IMR-90 (cell line): ENCODE results near the gene APOL2. TPM values are rescaled to one million over a fixed set of nuclear protein-coding genes. Genes with fewer than 3 reads are reported as not detected.

Source experiments
- ATAC-seq: fragments of 200-7000 bp; cut with Tn5 transposase; 2 replicates; pipeline ENCODE4 v1.9.1; 2020; ENCODE audit warnings: low read depth, mild to moderate bottlenecking, moderate library complexity
- BruUV-seq: library from RNA; stranded (reverse); fragments of 400-500 nt; replicated peaks from 2 replicates; lab custom pipeline; 2021; lab: Mats Ljungman, UMichigan
- CTCF ChIA-PET: fragments of 300-600 bp; formaldehyde crosslinking; extraction: SDS; loops from one replicate; lab custom pipeline; 2021; ENCODE audit warnings: antibody characterized with exemption; lab: Yijun Ruan, JAX
- POLR2A ChIA-PET: fragments of 300-600 bp; sonication (Branson Sonifier 250); formaldehyde crosslinking; loops from one replicate; lab custom pipeline; 2022; ENCODE audit warnings: antibody characterized with exemption; ENCODE audit not compliant: unreplicated experiment; lab: Charles Lee
- DNase-seq: peaks from one replicate; pipeline ENCODE4 v3.0.0; 2013
- H2AFZ ChIP-seq: replicated peaks from 2 replicates; pipeline ENCODE3; 2013; ENCODE audit warnings: low read length, mild to moderate bottlenecking; ENCODE audit not compliant: poor library complexity
- H2AK5ac ChIP-seq: 2 replicates; pipeline ENCODE4 v1.6.1; 2013; ENCODE audit warnings: low read depth, low read length, inconsistent platforms
- H2AK9ac ChIP-seq: replicated peaks from 2 replicates; pipeline ENCODE3; 2013; ENCODE audit warnings: mild to moderate bottlenecking, low read depth, low read length, moderate library complexity; ENCODE audit not compliant: poor library complexity
- H2BK120ac ChIP-seq: 2 replicates; pipeline ENCODE4 v1.6.1; 2013; ENCODE audit warnings: low read depth, low read length, inconsistent platforms
- H2BK15ac ChIP-seq: 3 replicates; pipeline ENCODE4 v1.6.1; 2013; ENCODE audit warnings: low read depth, low read length, inconsistent platforms
- H2BK20ac ChIP-seq: 2 replicates; pipeline ENCODE4 v1.6.1; 2013; ENCODE audit warnings: low read depth, mild to moderate bottlenecking, inconsistent platforms, low read length, moderate library complexity
- H2BK5ac ChIP-seq: 2 replicates; pipeline ENCODE4 v1.6.1; 2013; ENCODE audit warnings: mild to moderate bottlenecking, low read depth, low read length, inconsistent platforms; ENCODE audit not compliant: poor library complexity, severe bottlenecking
- H3K14ac ChIP-seq: replicated peaks from 2 replicates; pipeline ENCODE4 v1.6.1; 2013; ENCODE audit warnings: low read depth, low read length, inconsistent platforms
- H3K18ac ChIP-seq: 2 replicates; pipeline ENCODE4 v1.6.1; 2013; ENCODE audit warnings: low read depth, low read length, control low read depth
- H3K23ac ChIP-seq: 2 replicates; pipeline ENCODE4 v1.6.1; 2013; ENCODE audit warnings: low read depth, low read length, inconsistent platforms
- H3K27ac ChIP-seq: 2 replicates; pipeline ENCODE4 v1.5.1; 2013; ENCODE audit warnings: mild to moderate bottlenecking, control low read depth, low read length; ENCODE audit not compliant: insufficient read depth
- H3K27me3 ChIP-seq: 2 replicates; pipeline ENCODE4 v1.6.1; 2013; ENCODE audit warnings: low read length; ENCODE audit not compliant: control insufficient read depth, insufficient read depth
- H3K36me3 ChIP-seq: 2 replicates; pipeline ENCODE4 v1.6.1; 2013; ENCODE audit warnings: low read length, mixed read lengths; ENCODE audit not compliant: control insufficient read depth, insufficient read depth
- H3K4ac ChIP-seq: 2 replicates; pipeline ENCODE4 v1.6.1; 2013; ENCODE audit warnings: low read depth, low read length, inconsistent platforms
- H3K4me1 ChIP-seq: 2 replicates; pipeline ENCODE4 v1.6.1; 2013; ENCODE audit warnings: low read length, mixed read lengths; ENCODE audit not compliant: control insufficient read depth, insufficient read depth
- H3K4me2 ChIP-seq: 2 replicates; pipeline ENCODE4 v1.6.1; 2013; ENCODE audit warnings: low read depth, mild to moderate bottlenecking, control low read depth, low read length, moderate library complexity
- H3K4me3 ChIP-seq: 2 replicates; pipeline ENCODE4 v1.5.1; 2013; ENCODE audit warnings: low read depth, mild to moderate bottlenecking, control low read depth, low read length, moderate library complexity; ENCODE audit not compliant: insufficient read depth
- H3K56ac ChIP-seq: 2 replicates; pipeline ENCODE4 v1.6.1; 2013; ENCODE audit warnings: low read length, inconsistent platforms; ENCODE audit not compliant: insufficient read depth; ENCODE audit errors: extremely low read depth
- H3K79me1 ChIP-seq, 2 experiments: 2 replicates each; pipeline ENCODE4 v1.6.1; 2013; ENCODE audit warnings: low read length in 2 of 2, inconsistent platforms in 1 of 2, low read depth in 1 of 2
- H3K9ac ChIP-seq: 2 replicates; pipeline ENCODE4 v1.6.1; 2013; ENCODE audit warnings: low read depth, low read length, control low read depth
- H3K9me1 ChIP-seq: 2 replicates; pipeline ENCODE4 v1.6.1; 2013; ENCODE audit warnings: low read length, inconsistent platforms; ENCODE audit not compliant: insufficient read depth
- H3K9me3 ChIP-seq: 2 replicates; pipeline ENCODE4 v1.6.1; 2013; ENCODE audit warnings: low read length; ENCODE audit not compliant: control insufficient read depth, insufficient read depth
- H4K20me1 ChIP-seq: 2 replicates; pipeline ENCODE4 v1.6.1; 2013; ENCODE audit warnings: low read length, inconsistent platforms; ENCODE audit not compliant: insufficient read depth
- H4K5ac ChIP-seq: 2 replicates; pipeline ENCODE4 v1.6.1; 2013; ENCODE audit warnings: mild to moderate bottlenecking, low read depth, low read length, control low read depth
- H4K8ac ChIP-seq, 2 experiments: 2 replicates each; pipeline ENCODE4 v1.6.1; 2013; ENCODE audit warnings: low read depth in 2 of 2, low read length in 2 of 2, control low read depth in 1 of 2, inconsistent platforms in 1 of 2
- H4K91ac ChIP-seq: 2 replicates; pipeline ENCODE4 v1.6.1; 2013; ENCODE audit warnings: low read depth, low read length, inconsistent platforms; ENCODE audit not compliant: insufficient read depth
- BHLHE40 ChIP-seq: fragments of 150-350 bp; IDR thresholded peaks from 2 replicates; pipeline ENCODE4 v1.6.1; 2016; ENCODE audit warnings: mild to moderate bottlenecking, low read depth, low read length
- CEBPB ChIP-seq: IDR thresholded peaks from 2 replicates; pipeline ENCODE4 v1.6.1; 2012; ENCODE audit warnings: low read depth, low read length, improper control_type of control experiment
- CHD1 ChIP-seq: IDR thresholded peaks from 2 replicates; pipeline ENCODE4 v1.6.1; 2012; ENCODE audit warnings: low read depth, low read length, improper control_type of control experiment
- CTCF ChIP-seq: conservative IDR thresholded peaks from 2 replicates; pipeline ENCODE4 v1.5.1; 2012; ENCODE audit warnings: mild to moderate bottlenecking, low read depth, low read length, improper control_type of control experiment
- ELK1 ChIP-seq: fragments of 150-350 bp; IDR thresholded peaks from 2 replicates; pipeline ENCODE4 v1.6.1; 2016; ENCODE audit warnings: low read depth, mild to moderate bottlenecking, low read length, moderate library complexity, borderline replicate concordance
- MAFK ChIP-seq: IDR thresholded peaks from 2 replicates; pipeline ENCODE4 v1.6.1; 2012; ENCODE audit warnings: low read depth, low read length, improper control_type of control experiment
- MAZ ChIP-seq: IDR thresholded peaks from 2 replicates; pipeline ENCODE4 v1.6.1; 2012; ENCODE audit warnings: low read depth, mild to moderate bottlenecking, low read length, improper control_type of control experiment, moderate library complexity, borderline replicate concordance
- MXI1 ChIP-seq: IDR thresholded peaks from 2 replicates; pipeline ENCODE4 v1.6.1; 2012; ENCODE audit warnings: low read depth, mild to moderate bottlenecking, low read length, moderate library complexity, borderline replicate concordance
- NFE2L2 ChIP-seq: fragments of 150-350 bp; IDR thresholded peaks from 2 replicates; pipeline ENCODE4 v1.6.1; 2016; ENCODE audit warnings: low read depth, mild to moderate bottlenecking, low read length
- POLR2A ChIP-seq: IDR thresholded peaks from 2 replicates; pipeline ENCODE4 v1.6.1; 2012; ENCODE audit warnings: mild to moderate bottlenecking, low read depth, low read length
- RAD21 ChIP-seq: IDR thresholded peaks from 2 replicates; pipeline ENCODE4 v1.6.1; 2012; ENCODE audit warnings: low read length, improper control_type of control experiment
- RCOR1 ChIP-seq: IDR thresholded peaks from 2 replicates; pipeline ENCODE4 v1.6.1; 2012; ENCODE audit warnings: mild to moderate bottlenecking, low read length, improper control_type of control experiment; ENCODE audit not compliant: insufficient replicate concordance
- RFX5 ChIP-seq: IDR thresholded peaks from 2 replicates; pipeline ENCODE4 v1.8.0; 2012; ENCODE audit warnings: low read depth, mild to moderate bottlenecking, low read length, moderate library complexity
- USF2 ChIP-seq: fragments of 150-350 bp; IDR thresholded peaks from 2 replicates; pipeline ENCODE4 v1.6.1; 2017; ENCODE audit warnings: mild to moderate bottlenecking, antibody characterized with exemption, low read length, low read depth
- WGBS, 2 experiments: methylation state at CpG; one replicate each; pipeline versions ENCODE4 v1.1.5 to v1.1.7; 2013; ENCODE audit warnings: missing lambda C conversion rate in 2 of 2; ENCODE audit not compliant: insufficient read length in 1 of 2; ENCODE audit errors: extremely low coverage in 2 of 2; 5-methylcytosine and 5-hydroxymethylcytosine counted together
- dilution Hi-C: fragments of 300-500 bp; cut with HindIII; formaldehyde crosslinking; loops from one replicate; pipeline ENCODE4 v1.14.3; 2018; ENCODE audit warnings: low sequenced_read_pairs; ENCODE audit not compliant: unreplicated experiment
- in situ Hi-C: fragments of 300-500 bp; cut with MboI; formaldehyde crosslinking; loops from 3 replicates; pipeline ENCODE4 v1.14.3; 2019; ENCODE audit warnings: low sequenced_read_pairs, inconsistent platforms, mixed read lengths
- intact Hi-C: fragments of 100-400 bp; cut with micrococcal nuclease; formaldehyde crosslinking; loops from 2 replicates; pipeline ENCODE4 v1.10.0; 2022
- polyA plus RNA-seq, 3 experiments: library from polyadenylated mRNA; depleted of rRNA; stranded (reverse); fragments of >200 nt; gene quantifications; 2 replicates each; pipeline ENCODE4 v1.2.3, GENCODE V29; 2012; ENCODE audit warnings: low replicate concordance in 1 of 3
- total RNA-seq: library from RNA; depleted of rRNA; stranded (reverse); fragments of >200 nt; gene quantifications from 2 replicates; pipeline ENCODE4 v1.2.3, GENCODE V29; 2012

Gene APOL2
- total and polyA plus RNA-seq, 2 of the 4 experiments (the other 2 are of a cell fraction) = 13.1 to 57.5 TPM

- TF ChIP-seq CTCF = no peak
- no peak for TF ChIP-seq BHLHE40
- no peak for TF ChIP-seq RCOR1
- no peak for TF ChIP-seq USF2
- no peak for TF ChIP-seq RFX5
- TF ChIP-seq MXI1 = no peak
- no peak for TF ChIP-seq CEBPB
- no peak for TF ChIP-seq ELK1
- TF ChIP-seq NFE2L2 = no peak
- TF ChIP-seq CHD1 = no peak
- no peak for TF ChIP-seq MAZ
- no peak for TF ChIP-seq POLR2A
- TF ChIP-seq RAD21 = no peak
- TF ChIP-seq MAFK = no peak
- H4K8ac ChIP-seq = no peak overlapping the region
- ChIA-PET POLR2A (no interaction called here), CTCF (no interaction called here)
- H2AK5ac ChIP-seq = no peak overlapping the region
- H2BK15ac ChIP-seq = no peak overlapping the region
- no peak for ATAC-seq
- no peak overlapping the region for H3K14ac ChIP-seq
- H3K23ac ChIP-seq = no peak overlapping the region
- H2AK9ac ChIP-seq = no peak overlapping the region
- no peak overlapping the region for H3K18ac ChIP-seq
- H3K9ac ChIP-seq = no peak overlapping the region
- no peak overlapping the region for H2BK5ac ChIP-seq
- H3K4ac ChIP-seq = no peak overlapping the region
- dilution Hi-C loops (no loop called here), in situ Hi-C loops (no loop called here), intact Hi-C loops (no loop called here)
- H4K91ac ChIP-seq = no peak overlapping the region
- H3K9me3 ChIP-seq = 0 out of 2 replicates have a peak, but pooled peaks cover 2% of the 10 kb centered on the region
- no peak overlapping the region for H3K56ac ChIP-seq
- H2BK120ac ChIP-seq = no peak overlapping the region
- DNase-seq = no peak
- no peak overlapping the region for H2BK20ac ChIP-seq
- no peaks in the 10 kb centered on the region for H4K20me1 ChIP-seq
- no peak overlapping the region for H3K27ac ChIP-seq
- no peaks in the 10 kb centered on the region for H3K36me3 ChIP-seq
- no peak overlapping the region for H3K4me3 ChIP-seq
- no peaks in the 10 kb centered on the region for H3K79me1 ChIP-seq
- no peaks in the 10 kb centered on the region; the same call in 1 of the 2 replicates for H3K9me1 ChIP-seq
- no peak overlapping the region for H4K5ac ChIP-seq
- H3K4me1 ChIP-seq = no peaks in the 10 kb centered on the region; the same call in 1 of the 2 replicates
- no CpG with 5 or more reads among the region's 1 CpG for WGBS, 2 experiments
- peaks cover 5% of the 10 kb centered on the region for H3K27me3 ChIP-seq
- no TSS peak for BruUV-seq
- H3K4me2 ChIP-seq = no peak overlapping the region
- no peak overlapping the region for H2AFZ ChIP-seq
Observed at GRCh38 chr22:36206255-36206654, 33.1 kb downstream of the APOL2 start.
